ENCODE measurements around the gene UBE2L5.
A peak's percentile ranks its signal among the peaks of the same experiment; 100 is the strongest.

UBE2L5 gene

GRCh38 chr13:30422054-30422839, at the start of gene UBE2L5:
Gene UBE2L5 (plus strand): TSS chr13:30422493. CDS start chr13:30427991, 5,498 bp downstream.
- no peaks in the 10 kb centered on the region for H3K36me3 ChIP-seq (ENCODE audit: insufficient read depth, low read length)
- H3K4me1 ChIP-seq (ENCODE audit: insufficient read depth, low read length) = peaks cover 6% of the 10 kb centered on the region; the same call in 1 of the 2 replicates
- no peaks in the 10 kb centered on the region for H3K9me3 ChIP-seq (ENCODE audit: control insufficient read depth, insufficient read depth, low read length)
- H3K9ac ChIP-seq (ENCODE audit: low read depth, low read length) = peak within 1 kb of the TSS; percentile 77

GRCh38 chr13:30373727-30374126, 48.6 kb upstream of the UBE2L5 start:
- no peaks in the 10 kb centered on the region for H3K36me3 ChIP-seq (ENCODE audit: insufficient read depth, low read length)
- peaks cover 6% of the 10 kb centered on the region; the same call in 1 of the 2 replicates for H3K4me1 ChIP-seq (ENCODE audit: insufficient read depth, low read length)
- H3K9me3 ChIP-seq (ENCODE audit: control insufficient read depth, insufficient read depth, low read length) = no peaks in the 10 kb centered on the region
- H3K9ac ChIP-seq (ENCODE audit: low read depth, low read length) = no peak overlapping the region

GRCh38 chr13:30375265-30375835, 46.9 kb upstream of the UBE2L5 start:
- Histone ChIP-seq H3K9ac (ENCODE audit: low read depth, low read length) (no peak overlapping the region), H3K4me1 (ENCODE audit: insufficient read depth, low read length) (peaks cover 6% of the 10 kb centered on the region; the same call in 1 of the 2 replicates)

GRCh38 chr13:30376426-30377311, 45.6 kb upstream of the UBE2L5 start:
- Histone ChIP-seq H3K36me3 (ENCODE audit: insufficient read depth, low read length) (no peaks in the 10 kb centered on the region), H3K9ac (ENCODE audit: low read depth, low read length) (no peak overlapping the region), H3K4me1 (ENCODE audit: insufficient read depth, low read length) (peaks cover 6% of the 10 kb centered on the region; the same call in 1 of the 2 replicates), H3K9me3 (ENCODE audit: control insufficient read depth, insufficient read depth, low read length) (no peaks in the 10 kb centered on the region)

More at GRCh38 chr13:30375265-30375835, 46.9 kb upstream of the UBE2L5 start:
- H3K36me3 ChIP-seq (ENCODE audit: insufficient read depth, low read length) = no peaks in the 10 kb centered on the region
- no peaks in the 10 kb centered on the region for H3K9me3 ChIP-seq (ENCODE audit: control insufficient read depth, insufficient read depth, low read length)

GRCh38 chr13:30377312-30377685, 45.0 kb upstream of the UBE2L5 start:
- Histone ChIP-seq H3K36me3 (ENCODE audit: insufficient read depth, low read length) (no peaks in the 10 kb centered on the region), H3K4me1 (ENCODE audit: insufficient read depth, low read length) (peaks cover 6% of the 10 kb centered on the region; the same call in 1 of the 2 replicates), H3K9me3 (ENCODE audit: control insufficient read depth, insufficient read depth, low read length) (no peaks in the 10 kb centered on the region), H3K9ac (ENCODE audit: low read depth, low read length) (no peak overlapping the region)

- Histone ChIP-seq H3K4me1 (ENCODE audit: insufficient read depth, low read length) (peaks cover 10% of the 10 kb centered on the region; the same call in 1 of the 2 replicates), H3K9ac (ENCODE audit: low read depth, low read length) (no peak overlapping the region), H3K9me3 (ENCODE audit: control insufficient read depth, insufficient read depth, low read length) (no peaks in the 10 kb centered on the region), H3K36me3 (ENCODE audit: insufficient read depth, low read length) (no peaks in the 10 kb centered on the region)
Observed at GRCh38 chr13:30378191-30378590, 44.1 kb upstream of the UBE2L5 start.

GRCh38 chr13:30381049-30381448, 41.2 kb upstream of the UBE2L5 start:
- Histone ChIP-seq H3K36me3 (ENCODE audit: insufficient read depth, low read length) (no peaks in the 10 kb centered on the region), H3K9ac (ENCODE audit: low read depth, low read length) (no peak overlapping the region), H3K4me1 (ENCODE audit: insufficient read depth, low read length) (peaks cover 10% of the 10 kb centered on the region; the same call in 1 of the 2 replicates), H3K9me3 (ENCODE audit: control insufficient read depth, insufficient read depth, low read length) (no peaks in the 10 kb centered on the region)

GRCh38 chr13:30382836-30383525, 39.3 kb upstream of the UBE2L5 start:
- Histone ChIP-seq H3K9ac (ENCODE audit: low read depth, low read length) (no peak overlapping the region), H3K36me3 (ENCODE audit: insufficient read depth, low read length) (no peaks in the 10 kb centered on the region), H3K9me3 (ENCODE audit: control insufficient read depth, insufficient read depth, low read length) (no peaks in the 10 kb centered on the region), H3K4me1 (ENCODE audit: insufficient read depth, low read length) (peaks cover 4% of the 10 kb centered on the region; the same call in 1 of the 2 replicates)

- peaks cover 9% of the 10 kb centered on the region for H3K4me1 ChIP-seq (ENCODE audit: insufficient read depth, low read length)
- no peaks in the 10 kb centered on the region for H3K36me3 ChIP-seq (ENCODE audit: insufficient read depth, low read length)
- H3K9ac ChIP-seq (ENCODE audit: low read depth, low read length) = no peak overlapping the region
- no peaks in the 10 kb centered on the region for H3K9me3 ChIP-seq (ENCODE audit: control insufficient read depth, insufficient read depth, low read length)
Observed at GRCh38 chr13:30388406-30389283, 33.6 kb upstream of the UBE2L5 start.

GRCh38 chr13:30391956-30392680, 30.2 kb upstream of the UBE2L5 start:
- Histone ChIP-seq H3K4me1 (ENCODE audit: insufficient read depth, low read length) (peaks cover 9% of the 10 kb centered on the region), H3K36me3 (ENCODE audit: insufficient read depth, low read length) (no peaks in the 10 kb centered on the region), H3K9ac (ENCODE audit: low read depth, low read length) (no peak overlapping the region), H3K9me3 (ENCODE audit: control insufficient read depth, insufficient read depth, low read length) (no peaks in the 10 kb centered on the region)

- Histone ChIP-seq H3K9ac (ENCODE audit: low read depth, low read length) (no peak overlapping the region), H3K9me3 (ENCODE audit: control insufficient read depth, insufficient read depth, low read length) (no peaks in the 10 kb centered on the region), H3K4me1 (ENCODE audit: insufficient read depth, low read length) (peaks cover 9% of the 10 kb centered on the region), H3K36me3 (ENCODE audit: insufficient read depth, low read length) (no peaks in the 10 kb centered on the region)
Observed at GRCh38 chr13:30392681-30393045, 29.6 kb upstream of the UBE2L5 start.

GRCh38 chr13:30394751-30395191, 27.5 kb upstream of the UBE2L5 start:
- H3K4me1 ChIP-seq (ENCODE audit: insufficient read depth, low read length) = no peaks in the 10 kb centered on the region; the same call in 1 of the 2 replicates
- H3K36me3 ChIP-seq (ENCODE audit: insufficient read depth, low read length) = no peaks in the 10 kb centered on the region
- peak overlapping the region; percentile 65; the same call in 1 of the 2 replicates for H3K9ac ChIP-seq (ENCODE audit: low read depth, low read length)
- H3K9me3 ChIP-seq (ENCODE audit: control insufficient read depth, insufficient read depth, low read length) = no peaks in the 10 kb centered on the region

All from ES-I3 (cell line).